Measurements from ENCODE around the gene LSAMP. TPM values are rescaled to one million over a fixed set of nuclear protein-coding genes. Genes with fewer than 3 reads are reported as not detected.

Gene LSAMP
- total and polyA plus RNA-seq, 2 of the 4 experiments (the other 2 are of a cell fraction): 7.9 to 8.0 TPM

- Histone ChIP-seq H2AFZ (replicated peaks; ENCODE audit: low read length, poor library complexity) (peak overlapping the region; percentile 90), H3K9me1 (ENCODE audit: insufficient read depth, low read length) (no peaks in the 10 kb centered on the region), H3K79me1 (ENCODE audit: low read depth in 1 of 2, low read length in 2 of 2) (no peaks in the 10 kb centered on the region), H3K4me3 (ENCODE audit: insufficient read depth, low read depth, low read length) (peak overlapping the region; percentile 67), H2AK9ac (replicated peaks; ENCODE audit: low read depth, low read length, poor library complexity) (peak overlapping the region; percentile 62), H3K14ac (replicated peaks; ENCODE audit: low read depth, low read length) (peak overlapping the region; percentile 88), H2BK120ac (ENCODE audit: low read depth, low read length) (peak overlapping the region; percentile 82), H2AK5ac (ENCODE audit: low read depth, low read length) (peak overlapping the region; percentile 44; the same call in 1 of the 2 replicates), H3K18ac (ENCODE audit: low read depth, low read length) (peak overlapping the region; percentile 71; the same call in 1 of the 2 replicates), H3K4me2 (ENCODE audit: low read depth, low read length) (peak overlapping the region; percentile 99), H3K56ac (ENCODE audit: extremely low read depth, insufficient read depth, low read length) (peak overlapping the region; percentile 43; the same call in 1 of the 2 replicates), H3K27me3 (ENCODE audit: control insufficient read depth, insufficient read depth, low read length) (no peaks in the 10 kb centered on the region), H3K4me1 (ENCODE audit: control insufficient read depth, insufficient read depth, low read length) (peaks cover 7% of the 10 kb centered on the region), H2BK5ac (ENCODE audit: low read depth, low read length, poor library complexity, severe bottlenecking) (no peak overlapping the region), H3K9ac (ENCODE audit: low read depth, low read length) (peak overlapping the region; percentile 66), H3K27ac (ENCODE audit: insufficient read depth, low read length) (peak overlapping the region; percentile 43), H2BK20ac (ENCODE audit: low read depth, low read length) (peak overlapping the region; percentile 26; the same call in 1 of the 2 replicates), H3K36me3 (ENCODE audit: control insufficient read depth, insufficient read depth, low read length) (no peaks in the 10 kb centered on the region), H4K8ac (ENCODE audit: low read depth in 2 of 2, low read length in 2 of 2) (peak overlapping the region in 1 of 2 experiments; percentile 11; a peak in 1 of 4 replicates), H3K23ac (ENCODE audit: low read depth, low read length) (peak overlapping the region; percentile 90), H4K5ac (ENCODE audit: low read depth, low read length) (peak overlapping the region; percentile 18; the same call in 1 of the 2 replicates), H3K9me3 (ENCODE audit: control insufficient read depth, insufficient read depth, low read length) (no peaks in the 10 kb centered on the region), H3K4ac (ENCODE audit: low read depth, low read length) (peak overlapping the region; percentile 52), H2BK15ac (ENCODE audit: low read depth, low read length) (no peak overlapping the region; the same call in 1 of the 3 replicates), H4K20me1 (ENCODE audit: insufficient read depth, low read length) (no peaks in the 10 kb centered on the region), H4K91ac (ENCODE audit: insufficient read depth, low read depth, low read length) (peak overlapping the region; percentile 64)
- 0% methylated on average over 14 of the region's 26 CpGs; no CpG with 5 or more reads in 1 of the 2 experiments for WGBS, 2 experiments (ENCODE audit: extremely low coverage in 2 of 2, insufficient read length in 1 of 2)
- intact Hi-C loops (cut with micrococcal nuclease) (loop anchor here (5.0 to 10.0 kb wide), 5 partner anchors 298 to 620 kb away; no protein-coding TSS in a partner anchor), in situ Hi-C loops (cut with MboI; ENCODE audit: low sequenced_read_pairs) (loop anchor here (10.0 kb wide), 1 partner anchor 300 kb away; no protein-coding TSS in a partner anchor), dilution Hi-C loops (cut with HindIII; ENCODE audit: low sequenced_read_pairs, unreplicated experiment) (no loop called here)
- TF ChIP-seq CHD1 (IDR thresholded peaks at IDR 0.05; ENCODE audit: low read depth, low read length) (no peak), POLR2A (IDR thresholded peaks at IDR 0.05; ENCODE audit: low read depth, low read length) (no peak), RAD21 (IDR thresholded peaks at IDR 0.05; ENCODE audit: low read length) (no peak), FOS (IDR thresholded peaks at IDR 0.05; ENCODE audit: low read depth, low read length) (no peak), USF2 (IDR thresholded peaks at IDR 0.05; ENCODE audit: low read depth, low read length) (no peak), RFX5 (IDR thresholded peaks at IDR 0.05; ENCODE audit: low read depth, low read length) (no peak), RCOR1 (IDR thresholded peaks at IDR 0.05; ENCODE audit: insufficient replicate concordance, low read length) (no peak), MXI1 (IDR thresholded peaks at IDR 0.05; ENCODE audit: borderline replicate concordance, low read depth, low read length) (no peak), ELK1 (IDR thresholded peaks at IDR 0.05; ENCODE audit: borderline replicate concordance, low read depth, low read length) (no peak), CEBPB (IDR thresholded peaks at IDR 0.05; ENCODE audit: low read depth, low read length) (no peak), NFE2L2 (IDR thresholded peaks at IDR 0.05; ENCODE audit: low read depth, low read length) (no peak)
- DNase-seq (no peak), ATAC-seq (ENCODE audit: low read depth) (peak; percentile 54)
- ChIA-PET CTCF (no interaction called here), POLR2A (ENCODE audit: unreplicated experiment) (no interaction called here)
- no TSS peak for BruUV-seq (replicated peaks)
Measured at GRCh38 chr3:116444819-116445310, 422 bp downstream of the LSAMP start.
